GM12878 (cell line): ENCODE measurements around the gene QRFP. TPM values are rescaled to one million over a fixed set of nuclear protein-coding genes. Genes with fewer than 3 reads are reported as not detected.

Source experiments
- ATAC-seq: fragments of 200-7000 bp; cut with Tn5 transposase; 3 replicates; pipeline ENCODE4 v1.9.1; 2020; ENCODE audit warnings: mild to moderate bottlenecking, moderate library complexity
- BruUV-seq: library from RNA; stranded (reverse); fragments of 400-500 nt; replicated peaks from 2 replicates; lab custom pipeline; 2021; lab: Mats Ljungman, UMichigan
- CTCF ChIA-PET: fragments of 300-600 bp; sonication (Branson Sonifier 250); formaldehyde crosslinking; extraction: SDS; loops from one replicate; lab custom pipeline; 2021; ENCODE audit warnings: inconsistent platforms; lab: Yijun Ruan, JAX
- POLR2A ChIA-PET: fragments of 350-600 bp; formaldehyde crosslinking; extraction: SDS; loops from one replicate; lab custom pipeline; 2021; ENCODE audit warnings: inconsistent platforms; lab: Charles Lee
- RAD21 ChIA-PET: fragments of 300-600 bp; sonication (Branson Sonifier 250); formaldehyde crosslinking; loops from one replicate; lab custom pipeline; 2023; ENCODE audit warnings: antibody characterized with exemption; ENCODE audit not compliant: unreplicated experiment; lab: Charles Lee
- SMC1A ChIA-PET: fragments of 300-600 bp; sonication (Branson Sonifier 250); formaldehyde crosslinking; loops from one replicate; lab custom pipeline; 2023; ENCODE audit not compliant: unreplicated experiment, uncharacterized antibody; lab: Charles Lee
- DNase-seq: peaks from one replicate; pipeline ENCODE4 v3.0.0-alpha.2; 2011; ENCODE audit warnings: low read depth, low spot score
- FAIRE-seq: peaks from 3 replicates; lab custom pipeline; 2011; peaks lifted over from hg19 to GRCh38; lab: Jason Lieb, UNC
- H2AFZ ChIP-seq: 2 replicates; pipeline ENCODE4 v1.6.0; 2011; ENCODE audit warnings: low read depth, low read length, control low read depth; ENCODE audit not compliant: control insufficient read depth
- H3K27ac ChIP-seq: 2 replicates; pipeline ENCODE4 v1.5.1; 2011; ENCODE audit warnings: control low read depth; ENCODE audit not compliant: control insufficient read depth, insufficient read depth
- H3K27me3 ChIP-seq, 2 experiments: replicated peaks in 1 of 2; 2 replicates each; pipeline versions ENCODE4 v1.6.0 to v1.6.1; 2011; ENCODE audit warnings: low read length in 1 of 2; ENCODE audit not compliant: control insufficient read depth in 2 of 2, insufficient read depth in 2 of 2
- H3K36me3 ChIP-seq, 2 experiments: 2 replicates each; pipeline ENCODE4 v1.5.1; 2011; ENCODE audit warnings: low read length in 1 of 2; ENCODE audit not compliant: control insufficient read depth in 2 of 2, insufficient read depth in 2 of 2
- H3K4me1 ChIP-seq: 2 replicates; pipeline ENCODE4 v1.6.1; 2011; ENCODE audit warnings: mild to moderate bottlenecking, low read length, moderate library complexity, mixed read lengths; ENCODE audit not compliant: control insufficient read depth, insufficient read depth
- H3K4me2 ChIP-seq: 2 replicates; pipeline ENCODE4 v1.6.0; 2011; ENCODE audit warnings: control low read depth; ENCODE audit not compliant: control insufficient read depth, insufficient read depth
- H3K4me3 ChIP-seq: fragments of 200-600 bp; sonication (generic); 2 replicates; pipeline ENCODE4 v1.5.1; 2016
- H3K79me2 ChIP-seq: 2 replicates; pipeline ENCODE4 v1.6.0; 2011; ENCODE audit warnings: low read length; ENCODE audit not compliant: control insufficient read depth, insufficient read depth
- H3K9ac ChIP-seq: 2 replicates; pipeline ENCODE4 v1.8.0; 2011; ENCODE audit warnings: low read length, control low read depth, mixed read lengths; ENCODE audit not compliant: control insufficient read depth, insufficient read depth
- H3K9me3 ChIP-seq: replicated peaks from 3 replicates; pipeline ENCODE4 v1.5.1; 2011; ENCODE audit warnings: mild to moderate bottlenecking, low read length; ENCODE audit not compliant: control insufficient read depth, insufficient read depth
- H4K20me1 ChIP-seq: 2 replicates; pipeline ENCODE4 v1.6.0; 2011; ENCODE audit not compliant: control insufficient read depth, insufficient read depth
- CBFB ChIP-seq: IDR thresholded peaks from 2 replicates; pipeline ENCODE4 v1.6.1; 2016; ENCODE audit warnings: antibody characterized with exemption, low read depth
- JUND ChIP-seq: IDR thresholded peaks from 2 replicates; pipeline ENCODE4 v1.6.1; 2012; ENCODE audit warnings: low read depth, mild to moderate bottlenecking, low read length, improper control_type of control experiment, moderate library complexity
- MEF2B ChIP-seq: fragments of 450-650 bp; IDR thresholded peaks from 2 replicates; pipeline ENCODE4 v1.6.1; 2018; ENCODE audit warnings: mild to moderate bottlenecking, moderate library complexity; ENCODE audit not compliant: partially characterized antibody, poor library complexity, severe bottlenecking
- MYB ChIP-seq: fragments of 150-350 bp; IDR thresholded peaks from 2 replicates; pipeline ENCODE4 v1.6.1; 2014; ENCODE audit warnings: mild to moderate bottlenecking, low read depth, low read length, borderline replicate concordance
- RAD51 ChIP-seq: fragments of 450-650 bp; IDR thresholded peaks from 2 replicates; pipeline ENCODE4 v1.6.1; 2016; ENCODE audit warnings: moderate library complexity, mild to moderate bottlenecking, inconsistent platforms
- YY1 ChIP-seq: IDR thresholded peaks from 2 replicates; pipeline ENCODE4 v1.6.1; 2011; ENCODE audit warnings: low read depth, mild to moderate bottlenecking, low read length
- ZNF207 ChIP-seq: fragments of 450-650 bp; IDR thresholded peaks from 2 replicates; pipeline ENCODE4 v1.6.1; 2014; ENCODE audit warnings: antibody characterized with exemption, mild to moderate bottlenecking, borderline replicate concordance
- ZNF217 ChIP-seq: fragments of 450-650 bp; IDR thresholded peaks from 2 replicates; pipeline ENCODE4 v1.6.1; 2017; ENCODE audit warnings: antibody characterized with exemption, mild to moderate bottlenecking
- ZZZ3 ChIP-seq: IDR thresholded peaks from 2 replicates; pipeline ENCODE4 v1.6.1; 2011; ENCODE audit warnings: low read depth; ENCODE audit not compliant: control insufficient read depth, insufficient read length
- WGBS: methylation state at CpG from one replicate; pipeline ENCODE4 v1.1.6; 2016; ENCODE audit warnings: low lambda C conversion rate; ENCODE audit not compliant: insufficient replicate concordance, insufficient coverage; ENCODE audit errors: missing lambda C conversion rate; 5-methylcytosine and 5-hydroxymethylcytosine counted together
- in situ Hi-C: fragments of 300-500 bp; cut with MboI; formaldehyde crosslinking; loops from 9 replicates; pipeline ENCODE4 v1.14.3; 2018; ENCODE audit warnings: mixed read lengths
- intact Hi-C: fragments of 100-400 bp; cut with micrococcal nuclease; formaldehyde crosslinking; loops from one replicate; pipeline ENCODE4 v1.14.2; 2022; ENCODE audit not compliant: unreplicated experiment
- polyA plus RNA-seq, 11 experiments: library from polyadenylated mRNA; depleted of rRNA in 4 of 11; unstranded in 6 of 11; stranded (reverse) in 5 of 11; fragments of >200 nt; fragmentation: Nextera tagmentation in 4 of 11; fragmentation: Illumina TruSeq in 1 of 11; extraction: Ambion mirVana in 4 of 11; extraction: Trizol in 1 of 11; gene quantifications; 1 replicate in 1 of 11; 2 replicates in 10 of 11; pipeline versions ENCODE4 v1.2.1 to v1.2.3, GENCODE V29; 2011 to 2016; ENCODE audit warnings: inconsistent platforms in 2 of 11, missing spikeins in 2 of 11, low read depth in 1 of 11
- total RNA-seq, 4 experiments: library from RNA; depleted of rRNA in 3 of 4; stranded (reverse); fragments of >200 nt in 3 of 4; fragmentation: Illumina TruSeq in 1 of 4; extraction: Trizol in 1 of 4; gene quantifications; 2 replicates each; pipeline versions ENCODE4 v1.2.1 to v1.2.3, GENCODE V29; 2013 to 2021
- TF ChIP-seq, protein P1 (sequence below): fragments of 450-650 bp; formaldehyde crosslinking; IDR thresholded peaks from 2 replicates; pipeline ENCODE4 v1.4.0; 2022; ENCODE audit warnings: mild to moderate bottlenecking, moderate library complexity
- TF ChIP-seq, protein P2 (sequence below): fragments of 450-650 bp; IDR thresholded peaks from 2 replicates; pipeline ENCODE4 v1.6.1; 2017; ENCODE audit warnings: mild to moderate bottlenecking, moderate library complexity

QRFP gene
- total and polyA plus RNA-seq, 10 of the 15 experiments (the other 5 are each of a cell fraction or from before 2014, with no cell fraction given) = not detected

DNA sequence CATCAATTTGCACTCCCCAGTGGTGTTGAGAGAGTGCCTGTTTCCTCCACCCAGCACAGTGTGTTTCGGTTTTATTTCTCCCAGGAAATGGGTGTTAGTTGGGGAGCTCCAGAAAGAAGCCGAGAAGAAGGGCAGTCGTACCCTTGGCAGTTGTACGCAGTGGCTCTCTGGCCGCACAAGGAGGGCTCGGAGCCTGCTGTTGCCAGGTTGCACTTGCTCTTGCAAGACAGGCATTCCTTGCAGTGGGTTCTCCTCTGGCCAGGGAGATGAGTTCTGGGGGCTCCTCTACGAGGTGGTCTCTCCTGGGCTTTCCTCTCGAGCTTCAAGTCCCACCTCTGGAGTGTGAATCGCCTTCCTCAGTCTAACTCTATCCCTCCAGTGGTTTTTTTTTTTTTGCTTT, 29.1 kb downstream of the QRFP start:
- CTCF ChIA-PET = interaction anchor here (0.8 to 11.0 kb wide), 21 partner anchors 9 to 178 kb away, joined by 3 to 267 read pairs (median 4); no protein-coding TSS in a partner anchor

More for the DNA sequence above, 29.1 kb downstream of the QRFP start:
- Histone ChIP-seq H3K4me3 (no peak overlapping the region), H3K9ac (no peak overlapping the region), H3K79me2 (no peaks in the 10 kb centered on the region), H3K4me1 (peaks cover 25% of the 10 kb centered on the region), H3K4me2 (no peak overlapping the region), H3K27me3 (no peaks in the 10 kb centered on the region), H4K20me1 (peaks cover 8% of the 10 kb centered on the region; the same call in 1 of the 2 replicates), H3K9me3 (no peaks in the 10 kb centered on the region), H3K36me3 (peaks cover 6 to 24% of the 10 kb centered on the region in 2 experiments; a peak in 3 of 4 replicates), H2AFZ (no peak overlapping the region), H3K27ac (no peak overlapping the region)
- no TSS peak for BruUV-seq
- ChIA-PET RAD21 (interaction anchor here (0.6 to 0.8 kb wide), 2 partner anchors 131 kb away, joined by 3 read pairs; no protein-coding TSS in a partner anchor), SMC1A (interaction anchor here (0.6 to 2.7 kb wide), 12 partner anchors 32 to 179 kb away, joined by 3 to 25 read pairs (median 5); no protein-coding TSS in a partner anchor), POLR2A (interaction anchor here (0.7 kb wide), 1 partner anchor 175 kb away, joined by 4 read pairs; no protein-coding TSS in a partner anchor)
- no peak for DNase-seq
- WGBS = 80% methylated on average over 9 of the region's 9 CpGs
- in situ Hi-C loops (loop anchor here (5.0 to 10.0 kb wide), 3 partner anchors 75 to 413 kb away; no protein-coding TSS in a partner anchor), intact Hi-C loops (no loop called here)
- FAIRE-seq = no peak
- TF ChIP-seq CBFB (no peak), ZNF217 (no peak), ZZZ3 (no peak), MYB (no peak), JUND (no peak), YY1 (no peak), ZNF207 (no peak), RAD51 (no peak), MEF2B (no peak)
- TF ChIP-seq, protein P1, sequence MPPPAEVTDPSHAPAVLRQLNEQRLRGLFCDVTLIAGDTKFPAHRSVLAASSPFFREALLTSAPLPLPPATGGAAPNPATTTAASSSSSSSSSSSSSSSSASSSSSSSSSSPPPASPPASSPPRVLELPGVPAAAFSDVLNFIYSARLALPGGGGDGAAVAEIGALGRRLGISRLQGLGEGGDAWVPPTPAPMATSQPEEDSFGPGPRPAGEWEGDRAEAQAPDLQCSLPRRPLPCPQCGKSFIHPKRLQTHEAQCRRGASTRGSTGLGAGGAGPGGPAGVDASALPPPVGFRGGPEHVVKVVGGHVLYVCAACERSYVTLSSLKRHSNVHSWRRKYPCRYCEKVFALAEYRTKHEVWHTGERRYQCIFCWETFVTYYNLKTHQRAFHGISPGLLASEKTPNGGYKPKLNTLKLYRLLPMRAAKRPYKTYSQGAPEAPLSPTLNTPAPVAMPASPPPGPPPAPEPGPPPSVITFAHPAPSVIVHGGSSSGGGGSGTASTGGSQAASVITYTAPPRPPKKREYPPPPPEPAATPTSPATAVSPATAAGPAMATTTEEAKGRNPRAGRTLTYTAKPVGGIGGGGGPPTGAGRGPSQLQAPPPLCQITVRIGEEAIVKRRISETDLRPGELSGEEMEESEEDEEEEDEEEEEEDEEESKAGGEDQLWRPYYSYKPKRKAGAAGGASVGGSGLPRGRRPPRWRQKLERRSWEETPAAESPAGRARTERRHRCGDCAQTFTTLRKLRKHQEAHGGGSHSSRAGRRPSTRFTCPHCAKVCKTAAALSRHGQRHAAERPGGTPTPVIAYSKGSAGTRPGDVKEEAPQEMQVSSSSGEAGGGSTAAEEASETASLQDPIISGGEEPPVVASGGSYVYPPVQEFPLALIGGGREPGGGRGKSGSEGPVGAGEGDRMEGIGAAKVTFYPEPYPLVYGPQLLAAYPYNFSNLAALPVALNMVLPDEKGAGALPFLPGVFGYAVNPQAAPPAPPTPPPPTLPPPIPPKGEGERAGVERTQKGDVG = no peak
- TF ChIP-seq, protein P2, sequence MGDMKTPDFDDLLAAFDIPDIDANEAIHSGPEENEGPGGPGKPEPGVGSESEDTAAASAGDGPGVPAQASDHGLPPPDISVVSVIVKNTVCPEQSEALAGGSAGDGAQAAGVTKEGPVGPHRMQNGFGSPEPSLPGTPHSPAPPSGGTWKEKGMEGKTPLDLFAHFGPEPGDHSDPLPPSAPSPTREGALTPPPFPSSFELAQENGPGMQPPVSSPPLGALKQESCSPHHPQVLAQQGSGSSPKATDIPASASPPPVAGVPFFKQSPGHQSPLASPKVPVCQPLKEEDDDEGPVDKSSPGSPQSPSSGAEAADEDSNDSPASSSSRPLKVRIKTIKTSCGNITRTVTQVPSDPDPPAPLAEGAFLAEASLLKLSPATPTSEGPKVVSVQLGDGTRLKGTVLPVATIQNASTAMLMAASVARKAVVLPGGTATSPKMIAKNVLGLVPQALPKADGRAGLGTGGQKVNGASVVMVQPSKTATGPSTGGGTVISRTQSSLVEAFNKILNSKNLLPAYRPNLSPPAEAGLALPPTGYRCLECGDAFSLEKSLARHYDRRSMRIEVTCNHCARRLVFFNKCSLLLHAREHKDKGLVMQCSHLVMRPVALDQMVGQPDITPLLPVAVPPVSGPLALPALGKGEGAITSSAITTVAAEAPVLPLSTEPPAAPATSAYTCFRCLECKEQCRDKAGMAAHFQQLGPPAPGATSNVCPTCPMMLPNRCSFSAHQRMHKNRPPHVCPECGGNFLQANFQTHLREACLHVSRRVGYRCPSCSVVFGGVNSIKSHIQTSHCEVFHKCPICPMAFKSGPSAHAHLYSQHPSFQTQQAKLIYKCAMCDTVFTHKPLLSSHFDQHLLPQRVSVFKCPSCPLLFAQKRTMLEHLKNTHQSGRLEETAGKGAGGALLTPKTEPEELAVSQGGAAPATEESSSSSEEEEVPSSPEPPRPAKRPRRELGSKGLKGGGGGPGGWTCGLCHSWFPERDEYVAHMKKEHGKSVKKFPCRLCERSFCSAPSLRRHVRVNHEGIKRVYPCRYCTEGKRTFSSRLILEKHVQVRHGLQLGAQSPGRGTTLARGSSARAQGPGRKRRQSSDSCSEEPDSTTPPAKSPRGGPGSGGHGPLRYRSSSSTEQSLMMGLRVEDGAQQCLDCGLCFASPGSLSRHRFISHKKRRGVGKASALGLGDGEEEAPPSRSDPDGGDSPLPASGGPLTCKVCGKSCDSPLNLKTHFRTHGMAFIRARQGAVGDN = no peak
- ATAC-seq = no peak
